DND-41 (cell line): ENCODE measurements around the gene NKAIN2.

Experiments
- ATAC-seq: fragments of 200-7000 bp; cut with Tn5 transposase; 3 replicates; pipeline ENCODE4 v1.9.1; 2021; ENCODE audit warnings: low read depth; ENCODE audit not compliant: insufficient read depth
- DNase-seq: peaks from one replicate; pipeline ENCODE4 v3.0.0-alpha.2; 2020
- H2AFZ ChIP-seq: 2 replicates; pipeline ENCODE4 v1.6.0; 2012; ENCODE audit warnings: low read depth, low read length
- H3K27ac ChIP-seq: 2 replicates; pipeline ENCODE4 v1.5.1; 2012; ENCODE audit warnings: low read length, inconsistent platforms
- H3K27me3 ChIP-seq: fragments of 200-600 bp; sonication (generic); 2 replicates; pipeline ENCODE4 v1.6.0; 2012; ENCODE audit warnings: low read length, mild to moderate bottlenecking, inconsistent platforms; ENCODE audit not compliant: insufficient read depth, poor library complexity
- H3K36me3 ChIP-seq: 2 replicates; pipeline ENCODE4 v1.5.1; 2012; ENCODE audit warnings: low read length, inconsistent platforms; ENCODE audit not compliant: insufficient read depth
- H3K4me1 ChIP-seq: 2 replicates; pipeline ENCODE4 v1.5.1; 2012; ENCODE audit warnings: mild to moderate bottlenecking, low read length; ENCODE audit not compliant: insufficient read depth
- H3K4me2 ChIP-seq: 2 replicates; pipeline ENCODE4 v1.6.0; 2012; ENCODE audit warnings: mild to moderate bottlenecking, moderate library complexity, low read length, inconsistent platforms; ENCODE audit not compliant: insufficient read depth
- H3K4me3 ChIP-seq, 2 experiments: fragments of 200-600 bp in 1 of 2; shearing (Covaris generic) in 1 of 2; 2 replicates each; pipeline ENCODE4 v1.5.1; 2012 to 2016; ENCODE audit warnings: inconsistent platforms in 2 of 2, low read length in 2 of 2, mild to moderate bottlenecking in 2 of 2, low read depth in 1 of 2, moderate library complexity in 1 of 2
- H3K79me2 ChIP-seq: 2 replicates; pipeline ENCODE4 v1.6.0; 2012; ENCODE audit warnings: low read length, inconsistent platforms; ENCODE audit not compliant: insufficient read depth
- H3K9ac ChIP-seq: 2 replicates; pipeline ENCODE4 v1.6.0; 2012; ENCODE audit warnings: low read depth, mild to moderate bottlenecking, inconsistent platforms, low read length, moderate library complexity
- H3K9me3 ChIP-seq: 2 replicates; pipeline ENCODE4 v1.5.1; 2012; ENCODE audit warnings: low read length, moderate library complexity, mild to moderate bottlenecking, inconsistent platforms; ENCODE audit not compliant: insufficient read depth, severe bottlenecking
- H4K20me1 ChIP-seq: 2 replicates; pipeline ENCODE4 v1.6.0; 2012; ENCODE audit warnings: low read length; ENCODE audit not compliant: insufficient read depth
- EZH2 ChIP-seq: IDR thresholded peaks from 3 replicates; pipeline ENCODE4 v1.6.1; 2012; ENCODE audit warnings: borderline replicate concordance, low read depth, mild to moderate bottlenecking, moderate library complexity, low read length, inconsistent platforms; ENCODE audit not compliant: severe bottlenecking
- TF ChIP-seq, protein P1 (sequence below): IDR thresholded peaks from 2 replicates; pipeline ENCODE4 v1.5.1; 2012; ENCODE audit warnings: borderline replicate concordance, low read length, moderate library complexity, mild to moderate bottlenecking; ENCODE audit not compliant: poor library complexity, severe bottlenecking; ENCODE audit errors: extremely low read depth

The NKAIN2 gene

DNA sequence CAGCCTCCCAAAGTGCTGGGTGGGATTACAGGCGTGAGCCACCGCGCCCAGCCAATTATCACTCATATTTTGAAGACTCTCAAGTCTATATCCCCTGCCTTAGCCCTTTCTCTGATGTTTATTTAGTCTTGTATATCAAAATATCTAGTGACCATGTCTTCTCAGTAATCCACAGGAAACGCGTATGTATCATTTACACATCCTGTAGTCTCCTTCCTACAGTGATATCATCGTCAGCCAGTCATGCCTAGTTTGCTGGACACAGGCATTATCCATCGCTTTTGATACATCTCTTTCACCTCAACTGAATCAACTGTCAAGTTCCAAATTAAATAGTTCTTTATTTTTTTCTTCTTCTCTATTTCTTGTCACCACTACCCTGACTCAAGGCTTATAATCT lies 223.7 kb downstream of the NKAIN2 start:
- no peaks in the 10 kb centered on the region for H4K20me1 ChIP-seq
- ATAC-seq, result no peak
- H3K4me1 ChIP-seq, result no peaks in the 10 kb centered on the region
- H3K27ac ChIP-seq, result no peak overlapping the region
- H3K27me3 ChIP-seq, result no peaks in the 10 kb centered on the region
- no peaks in the 10 kb centered on the region for H3K36me3 ChIP-seq
- TF ChIP-seq EZH2, result no peak
- TF ChIP-seq, protein P1, sequence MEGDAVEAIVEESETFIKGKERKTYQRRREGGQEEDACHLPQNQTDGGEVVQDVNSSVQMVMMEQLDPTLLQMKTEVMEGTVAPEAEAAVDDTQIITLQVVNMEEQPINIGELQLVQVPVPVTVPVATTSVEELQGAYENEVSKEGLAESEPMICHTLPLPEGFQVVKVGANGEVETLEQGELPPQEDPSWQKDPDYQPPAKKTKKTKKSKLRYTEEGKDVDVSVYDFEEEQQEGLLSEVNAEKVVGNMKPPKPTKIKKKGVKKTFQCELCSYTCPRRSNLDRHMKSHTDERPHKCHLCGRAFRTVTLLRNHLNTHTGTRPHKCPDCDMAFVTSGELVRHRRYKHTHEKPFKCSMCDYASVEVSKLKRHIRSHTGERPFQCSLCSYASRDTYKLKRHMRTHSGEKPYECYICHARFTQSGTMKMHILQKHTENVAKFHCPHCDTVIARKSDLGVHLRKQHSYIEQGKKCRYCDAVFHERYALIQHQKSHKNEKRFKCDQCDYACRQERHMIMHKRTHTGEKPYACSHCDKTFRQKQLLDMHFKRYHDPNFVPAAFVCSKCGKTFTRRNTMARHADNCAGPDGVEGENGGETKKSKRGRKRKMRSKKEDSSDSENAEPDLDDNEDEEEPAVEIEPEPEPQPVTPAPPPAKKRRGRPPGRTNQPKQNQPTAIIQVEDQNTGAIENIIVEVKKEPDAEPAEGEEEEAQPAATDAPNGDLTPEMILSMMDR, result no peak
- no peak overlapping the region for H3K9ac ChIP-seq
- no peaks in the 10 kb centered on the region for H3K79me2 ChIP-seq
- H3K4me3 ChIP-seq, result no peak overlapping the region
- no peak overlapping the region for H3K4me2 ChIP-seq
- no peaks in the 10 kb centered on the region for H3K9me3 ChIP-seq
- DNase-seq, result no peak
- no peak overlapping the region for H2AFZ ChIP-seq

DNA sequence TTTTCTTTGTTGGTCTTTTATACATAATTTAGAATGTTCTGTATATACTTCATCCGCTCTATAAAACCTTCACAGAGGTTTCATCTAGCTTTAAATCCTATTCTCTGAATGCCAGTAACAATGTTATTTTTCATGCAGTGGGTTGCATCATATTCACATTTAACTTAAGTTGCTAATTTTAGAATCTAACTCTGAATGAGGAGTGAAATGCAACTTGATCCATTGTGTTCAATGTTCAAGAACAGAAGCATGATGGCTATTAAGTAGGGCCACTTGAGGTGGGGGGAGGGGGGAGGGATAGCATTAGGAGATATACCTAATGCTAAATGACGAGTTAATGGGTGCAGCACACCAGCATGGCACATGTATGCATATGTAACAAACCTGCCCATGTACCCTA lies 224.5 kb downstream of the NKAIN2 start:
- Histone ChIP-seq H3K27ac (no peak overlapping the region), H3K9me3 (no peaks in the 10 kb centered on the region), H3K36me3 (no peaks in the 10 kb centered on the region), H3K79me2 (no peaks in the 10 kb centered on the region), H3K4me1 (no peaks in the 10 kb centered on the region), H4K20me1 (no peaks in the 10 kb centered on the region), H2AFZ (no peak overlapping the region), H3K27me3 (no peaks in the 10 kb centered on the region), H3K4me3 (no peak overlapping the region), H3K4me2 (no peak overlapping the region), H3K9ac (no peak overlapping the region)
- DNase-seq (no peak), ATAC-seq (no peak)
- TF ChIP-seq EZH2, result no peak
- TF ChIP-seq, protein P1, result no peak

DNA sequence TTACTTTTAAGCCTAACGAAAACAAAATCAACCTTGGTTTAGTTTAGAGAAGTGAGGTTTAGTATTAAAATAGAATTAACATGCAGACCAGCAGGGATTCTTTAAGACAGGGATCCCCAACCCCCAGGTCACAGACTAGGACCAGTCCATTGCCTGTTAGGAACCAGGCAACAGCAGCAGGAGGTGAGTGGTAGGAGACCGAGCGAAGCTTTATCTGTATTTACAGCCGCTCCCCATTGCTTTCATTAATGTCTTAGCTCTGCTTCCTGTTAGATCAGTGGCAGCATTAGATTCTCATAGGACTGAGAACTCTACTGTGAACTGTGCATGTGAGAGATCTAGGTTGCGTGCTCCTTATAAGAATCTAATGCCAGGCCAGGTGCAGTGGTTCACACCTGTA lies 225.9 kb downstream of the NKAIN2 start:
- Histone ChIP-seq H3K9ac (no peak overlapping the region), H4K20me1 (no peaks in the 10 kb centered on the region), H3K9me3 (no peaks in the 10 kb centered on the region), H3K27ac (no peak overlapping the region), H3K4me2 (no peak overlapping the region), H3K79me2 (no peaks in the 10 kb centered on the region), H2AFZ (no peak overlapping the region), H3K4me1 (no peaks in the 10 kb centered on the region), H3K27me3 (no peaks in the 10 kb centered on the region), H3K36me3 (no peaks in the 10 kb centered on the region), H3K4me3 (no peak overlapping the region)
- DNase-seq, result no peak
- TF ChIP-seq EZH2, result no peak
- TF ChIP-seq, protein P1, result no peak
- ATAC-seq, result no peak

DNA sequence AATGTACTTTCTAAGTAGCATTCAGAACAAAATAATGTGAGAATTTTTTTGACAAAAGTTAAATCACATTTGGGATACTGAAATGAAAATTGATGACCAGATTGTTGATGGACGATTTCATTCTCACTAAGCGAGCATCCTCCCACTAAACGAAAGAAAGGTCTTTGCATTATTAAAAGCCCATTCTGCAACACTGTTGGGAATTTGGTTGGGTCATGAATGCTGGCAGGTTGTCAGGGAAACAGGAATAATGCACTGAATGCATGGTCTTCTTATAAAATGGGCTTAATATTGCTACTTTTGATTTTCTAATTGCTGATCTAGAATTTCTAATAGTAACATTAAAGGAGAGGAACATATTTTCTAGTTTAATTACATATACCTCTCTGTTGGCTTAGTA lies 229.8 kb downstream of the NKAIN2 start:
- no peak for TF ChIP-seq EZH2
- TF ChIP-seq, protein P1, result no peak
- DNase-seq, result no peak
- Histone ChIP-seq H3K9ac (no peak overlapping the region), H3K9me3 (no peaks in the 10 kb centered on the region), H4K20me1 (no peaks in the 10 kb centered on the region), H3K27ac (no peak overlapping the region), H3K79me2 (no peaks in the 10 kb centered on the region), H3K36me3 (no peaks in the 10 kb centered on the region), H3K27me3 (no peaks in the 10 kb centered on the region), H3K4me2 (no peak overlapping the region), H3K4me3 (no peak overlapping the region), H3K4me1 (no peaks in the 10 kb centered on the region), H2AFZ (no peak overlapping the region)
- ATAC-seq, result no peak
